Measurements from ENCODE around the gene CAPN2.
"Not testable (repeated sequence)": the region's sequence is repeated elsewhere in the genome, so short reads cannot be mapped to it uniquely, and the experiment has no call there.

CAPN2 gene

DNA sequence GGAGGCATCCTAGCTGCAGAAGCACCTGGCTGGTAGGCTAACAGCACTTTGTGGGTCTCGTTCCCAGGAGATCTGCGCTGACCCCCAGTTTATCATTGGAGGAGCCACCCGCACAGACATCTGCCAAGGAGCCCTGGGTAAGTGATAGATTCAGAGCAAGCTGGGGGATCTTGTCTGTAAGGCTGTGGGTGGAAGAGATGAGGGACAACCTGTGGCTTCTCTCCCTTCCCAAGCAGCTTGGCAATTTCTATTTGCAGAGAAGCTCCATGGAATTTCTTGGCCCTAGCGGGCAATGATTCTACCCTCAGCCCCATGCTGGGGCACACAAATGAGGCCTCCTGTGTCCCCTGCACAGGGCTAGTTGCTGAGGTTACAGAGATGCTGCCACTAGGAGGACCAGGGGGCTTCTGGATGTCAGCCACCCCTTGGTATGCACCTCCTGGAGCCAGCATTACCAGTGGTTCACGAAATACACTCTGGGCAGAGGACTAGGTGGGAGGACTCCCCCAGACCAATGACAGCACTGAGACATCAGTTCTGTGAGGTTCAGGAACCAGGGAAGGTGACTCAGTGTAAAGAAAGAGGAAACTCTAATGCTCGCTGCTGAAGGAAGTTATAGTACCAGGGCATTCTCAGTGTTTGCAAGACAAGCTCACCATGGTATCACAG, 5.5 kb downstream of the CAPN2 start:
- DNase-seq: peak; percentile 48

- DNase-seq: no peak
Observed at GRCh38 chr1:223718850-223719249, 6.5 kb downstream of the CAPN2 start.

DNA sequence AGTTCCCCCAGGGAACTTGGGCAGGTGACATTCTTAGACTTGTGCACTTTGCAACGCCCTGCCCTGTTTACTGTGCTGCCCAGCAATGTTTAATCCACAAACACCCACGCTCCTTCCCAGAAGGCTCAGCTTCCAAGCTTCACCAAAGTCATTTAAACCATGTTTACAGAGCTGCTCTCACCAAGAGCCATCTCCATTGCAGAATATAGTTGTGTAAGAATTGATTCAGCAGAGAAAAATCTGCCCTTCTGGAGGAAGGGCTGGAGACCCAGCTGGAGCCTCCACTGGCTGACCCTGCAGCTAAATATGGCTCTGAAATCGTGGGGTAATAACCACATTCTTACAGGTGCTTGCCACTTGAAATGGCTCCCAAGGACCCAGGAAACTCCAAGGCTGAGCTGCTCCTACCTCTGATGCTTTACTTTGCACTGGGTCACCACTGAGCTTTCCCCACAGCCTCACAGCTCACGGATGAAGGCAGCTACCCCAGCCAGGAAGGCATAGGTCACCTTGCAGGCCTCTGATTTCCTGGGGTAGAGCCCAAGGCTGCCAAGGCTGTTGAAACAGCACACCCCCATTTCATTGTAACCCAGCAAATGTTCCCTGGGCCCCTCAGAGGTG, 8.7 kb downstream of the CAPN2 start:
- DNase-seq: no peak

GRCh38 chr1:223721658-223722607, 9.6 kb downstream of the CAPN2 start:
- DNase-seq: no peak

DNA sequence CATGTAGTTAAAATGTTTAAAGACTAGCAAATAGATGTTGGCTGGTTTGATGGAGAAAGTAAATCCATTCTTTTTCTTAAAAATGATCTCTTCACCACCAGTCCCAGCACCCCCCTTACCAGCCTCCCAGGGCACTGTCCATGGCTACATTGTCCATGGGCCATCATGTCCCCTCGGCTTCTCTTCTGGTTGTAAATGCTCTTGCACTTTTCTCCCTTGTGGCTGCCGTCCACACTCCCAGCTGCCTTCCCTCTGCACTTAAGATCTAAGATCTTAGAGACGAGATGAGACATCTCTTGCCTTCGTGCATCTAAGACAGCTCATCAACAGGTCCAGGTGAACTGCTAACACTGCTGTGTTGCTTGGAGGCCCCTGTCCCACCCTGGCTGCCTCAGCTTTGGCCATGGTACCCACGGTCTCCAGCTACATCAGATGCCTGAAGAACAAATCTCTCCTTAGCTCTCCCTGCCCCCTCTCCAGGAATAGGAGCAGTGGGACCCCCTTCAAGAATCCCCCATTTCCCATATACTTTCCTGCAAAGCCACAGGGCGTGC, 11.1 kb downstream of the CAPN2 start:
- no peak for DNase-seq

- no peak for DNase-seq
Observed at GRCh38 chr1:223724376-223724775, 12.0 kb downstream of the CAPN2 start.

DNA sequence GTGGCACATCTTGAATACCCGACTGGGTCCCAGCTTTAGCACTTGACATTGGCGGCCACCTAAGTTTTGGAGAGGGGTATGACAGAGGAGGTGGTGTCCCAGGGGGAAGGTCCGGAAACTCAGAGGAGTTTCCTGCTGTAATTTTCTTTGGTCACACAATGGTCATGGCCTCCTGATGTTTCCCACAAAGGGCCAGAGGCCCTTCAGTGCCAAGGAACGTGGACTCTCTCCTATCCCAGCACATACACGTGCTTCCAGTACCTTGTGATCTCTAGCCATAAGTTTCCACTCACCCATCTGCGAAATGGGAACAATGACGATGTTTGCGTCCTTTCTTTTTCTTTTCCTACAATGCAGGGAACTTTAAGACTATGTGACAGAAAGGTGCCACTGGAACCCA, 13.2 kb downstream of the CAPN2 start:
- no peak for DNase-seq

- peak; percentile 65 for DNase-seq
Observed at GRCh38 chr1:223726380-223727001, 14.2 kb downstream of the CAPN2 start.

DNA sequence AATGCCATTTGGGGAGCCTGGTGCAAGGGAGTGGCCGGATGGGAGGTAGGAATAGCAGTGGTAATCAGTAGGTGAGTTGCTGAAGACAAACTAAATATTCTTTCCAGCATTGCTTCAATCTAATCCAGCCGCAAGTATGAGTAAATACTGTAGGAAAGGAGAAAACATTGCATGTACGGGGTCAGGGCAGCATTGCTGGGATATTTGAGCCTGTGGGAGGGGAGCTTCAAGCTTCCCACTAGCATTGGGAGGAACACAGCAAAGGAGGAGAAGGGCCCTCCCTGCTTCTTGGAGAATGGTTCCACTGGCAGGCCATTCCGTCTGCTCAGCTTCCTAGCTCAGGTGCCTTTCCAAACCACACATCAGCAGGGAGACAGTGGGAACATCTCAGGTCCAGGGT, 15.2 kb downstream of the CAPN2 start:
- DNase-seq: no peak

GRCh38 chr1:223729906-223730305, 17.6 kb downstream of the CAPN2 start:
- no peak for DNase-seq

DNA sequence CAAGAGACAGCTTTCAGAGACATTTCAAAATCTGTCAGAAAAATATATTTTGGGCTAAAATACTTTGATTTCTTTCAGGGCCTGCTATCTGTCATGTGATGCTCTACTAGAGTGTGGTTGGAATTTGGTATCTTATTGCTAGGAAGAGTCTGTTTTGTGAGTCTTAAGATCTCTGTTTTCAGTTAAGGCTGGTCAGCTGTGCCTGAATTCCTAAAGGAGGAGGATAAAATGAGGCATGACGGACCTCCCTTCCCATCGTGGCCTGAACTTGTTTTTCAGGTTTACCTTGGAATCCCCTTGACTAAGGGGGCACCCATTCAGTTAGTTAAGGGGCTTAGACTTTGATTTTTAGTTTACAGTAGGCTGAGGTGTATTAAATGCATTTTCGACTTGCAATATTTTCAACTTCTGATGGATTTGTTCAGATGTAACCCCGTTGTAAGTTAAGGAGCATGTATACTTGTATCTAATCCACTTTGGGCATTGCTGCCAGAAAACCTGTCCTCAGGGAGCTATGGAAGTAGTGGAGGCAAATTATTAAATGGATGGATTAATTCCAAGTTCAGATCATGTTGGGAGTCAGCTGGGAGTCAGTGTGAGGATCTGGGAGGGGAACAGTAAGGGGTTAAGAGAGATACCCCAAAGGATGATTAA, 18.3 kb downstream of the CAPN2 start:
- DNase-seq: no peak

DNA sequence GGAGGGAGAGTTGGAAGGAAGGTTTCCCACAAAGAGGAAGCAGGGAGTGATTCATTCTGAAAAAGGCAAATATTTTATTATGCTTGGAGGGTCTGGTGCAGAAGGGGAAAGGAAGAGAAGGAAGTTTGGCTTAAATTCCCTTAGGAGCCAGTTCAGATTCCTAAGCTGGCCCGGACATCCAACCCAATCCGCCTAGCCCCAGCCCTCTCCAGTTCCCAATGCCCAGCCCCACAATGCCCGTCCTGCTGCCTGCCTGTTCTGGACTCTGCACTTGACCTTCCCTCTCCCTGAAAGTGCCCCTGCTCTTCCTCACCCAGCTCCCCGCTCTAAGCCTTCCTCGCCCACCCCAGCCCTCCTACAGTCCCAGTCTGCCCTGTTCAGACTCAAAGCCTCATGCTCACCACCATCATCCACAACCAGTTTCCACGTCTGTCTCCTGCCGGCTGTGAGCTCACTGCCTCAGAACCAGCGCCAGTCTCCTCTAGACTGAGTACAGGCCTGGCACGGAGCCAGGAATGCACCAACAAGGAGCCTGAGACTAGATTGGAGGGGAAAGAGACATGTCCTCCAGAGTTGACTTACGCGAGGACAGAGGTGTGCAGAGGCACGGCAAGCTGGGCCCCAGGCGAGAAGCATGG, 18.9 kb downstream of the CAPN2 start:
- no peak for DNase-seq

- DNase-seq: no peak
Observed at GRCh38 chr1:223732993-223733798, 20.9 kb downstream of the CAPN2 start.

GRCh38 chr1:223733898-223734852, 21.8 kb downstream of the CAPN2 start:
- no peak for DNase-seq

DNA sequence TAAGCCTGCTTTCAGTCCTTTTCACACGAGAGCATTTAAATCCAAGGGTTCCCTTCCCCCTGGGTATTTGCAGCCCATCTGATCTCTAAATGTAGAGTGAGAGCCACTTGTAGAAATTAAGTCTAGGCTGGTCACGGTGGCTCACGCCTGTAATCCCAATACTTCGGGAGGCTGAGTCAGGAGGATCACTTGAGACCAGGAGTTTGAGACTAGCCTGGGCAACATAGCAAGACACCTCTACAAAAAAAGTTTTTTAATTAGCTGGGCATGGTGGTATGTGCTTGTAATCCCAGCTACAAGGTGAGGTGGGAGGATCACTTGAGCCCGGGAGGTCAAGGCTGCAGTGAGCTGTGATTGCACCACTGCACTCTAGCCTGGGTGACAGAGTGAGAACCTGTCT, 24.3 kb downstream of the CAPN2 start:
- not testable (repeated sequence) for DNase-seq

GRCh38 chr1:223737342-223737741, 25.0 kb downstream of the CAPN2 start:
- DNase-seq: no peak

- no peak for DNase-seq
Observed at GRCh38 chr1:223738465-223739365, 26.4 kb downstream of the CAPN2 start.

DNA sequence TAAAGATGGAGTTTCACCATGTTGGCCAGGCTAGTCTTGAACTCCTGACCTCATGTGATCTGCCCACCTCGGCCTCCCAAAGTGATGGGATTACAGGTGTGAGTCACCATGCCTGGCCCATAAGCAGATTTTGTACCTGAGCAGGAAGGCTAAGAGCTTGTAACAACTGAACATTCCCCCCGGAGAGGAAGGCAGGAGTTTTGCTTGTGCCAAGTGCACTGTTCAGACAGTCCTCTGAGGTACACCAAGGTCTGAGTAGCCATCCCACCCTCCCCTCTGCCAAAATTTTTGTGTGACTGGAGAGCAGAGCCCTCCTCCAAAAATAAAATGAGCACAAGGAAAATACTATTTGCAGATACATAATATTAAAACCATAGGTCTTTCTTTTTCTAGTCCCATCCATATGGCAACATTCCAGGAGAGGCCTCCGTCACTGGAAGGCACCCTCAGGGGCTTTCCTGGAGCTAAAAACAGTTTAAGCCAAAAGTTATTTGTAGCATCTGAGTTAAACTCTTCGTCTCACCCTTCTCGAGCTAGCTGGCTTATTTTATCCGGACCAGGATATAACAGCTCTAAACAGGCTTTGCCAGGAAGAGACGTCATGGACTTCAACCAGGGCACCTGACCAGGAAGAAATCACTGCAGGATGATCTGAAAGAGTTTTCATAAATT, 27.2 kb downstream of the CAPN2 start:
- no peak for DNase-seq

Data from GDM1 (cell line).